ENCODE data around the gene FPGS.
"Not testable (repeated sequence)": the region's sequence is repeated elsewhere in the genome, so short reads cannot be mapped to it uniquely, and the experiment has no call there.

Gene FPGS, protein sequence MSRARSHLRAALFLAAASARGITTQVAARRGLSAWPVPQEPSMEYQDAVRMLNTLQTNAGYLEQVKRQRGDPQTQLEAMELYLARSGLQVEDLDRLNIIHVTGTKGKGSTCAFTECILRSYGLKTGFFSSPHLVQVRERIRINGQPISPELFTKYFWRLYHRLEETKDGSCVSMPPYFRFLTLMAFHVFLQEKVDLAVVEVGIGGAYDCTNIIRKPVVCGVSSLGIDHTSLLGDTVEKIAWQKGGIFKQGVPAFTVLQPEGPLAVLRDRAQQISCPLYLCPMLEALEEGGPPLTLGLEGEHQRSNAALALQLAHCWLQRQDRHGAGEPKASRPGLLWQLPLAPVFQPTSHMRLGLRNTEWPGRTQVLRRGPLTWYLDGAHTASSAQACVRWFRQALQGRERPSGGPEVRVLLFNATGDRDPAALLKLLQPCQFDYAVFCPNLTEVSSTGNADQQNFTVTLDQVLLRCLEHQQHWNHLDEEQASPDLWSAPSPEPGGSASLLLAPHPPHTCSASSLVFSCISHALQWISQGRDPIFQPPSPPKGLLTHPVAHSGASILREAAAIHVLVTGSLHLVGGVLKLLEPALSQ

DNA sequence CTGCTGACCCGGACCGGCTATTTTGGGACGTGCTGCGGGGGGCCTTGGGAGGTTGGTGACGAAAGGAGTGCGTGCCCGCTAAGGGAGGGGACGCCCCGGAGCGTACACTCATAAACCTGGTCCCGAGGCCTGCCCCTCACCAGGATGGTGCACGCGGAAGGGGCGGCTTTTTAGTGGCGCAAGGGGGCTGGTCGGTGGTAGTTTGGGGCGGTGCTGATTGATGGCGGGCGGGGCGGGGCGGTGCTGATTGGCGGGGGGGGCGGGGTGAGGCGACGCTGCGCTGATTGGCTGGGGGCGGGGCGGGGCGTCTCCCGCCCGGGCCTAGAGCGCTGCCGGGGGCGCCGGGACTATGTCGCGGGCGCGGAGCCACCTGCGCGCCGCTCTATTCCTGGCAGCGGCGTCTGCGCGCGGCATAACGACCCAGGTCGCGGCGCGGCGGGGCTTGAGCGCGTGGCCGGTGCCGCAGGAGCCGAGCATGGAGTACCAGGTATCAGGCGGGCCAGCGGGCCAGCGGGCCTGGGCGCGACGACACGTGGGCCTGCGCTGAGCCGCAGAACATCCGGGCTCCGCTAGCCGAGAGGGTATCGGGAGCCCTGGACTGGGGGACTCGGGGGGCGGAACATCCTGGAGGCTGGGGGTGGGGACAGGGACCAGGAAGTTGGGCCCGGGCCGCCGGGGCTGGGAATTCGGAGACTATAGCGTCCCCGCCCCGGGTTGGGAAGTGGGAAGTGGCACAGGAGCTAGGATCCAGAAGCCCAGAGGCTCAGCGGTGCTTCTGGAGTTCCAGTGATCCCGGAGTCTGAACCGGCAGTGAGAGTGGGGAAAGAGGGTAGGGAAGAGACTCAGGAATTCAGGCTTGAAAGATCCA lies at the start of gene FPGS:
Gene FPGS (plus strand): TSS at position 307 of the 868 bp plus-strand sequence. CDS start 43 bp downstream, at position 350.
- DNase-seq = peak; percentile 35

DNA sequence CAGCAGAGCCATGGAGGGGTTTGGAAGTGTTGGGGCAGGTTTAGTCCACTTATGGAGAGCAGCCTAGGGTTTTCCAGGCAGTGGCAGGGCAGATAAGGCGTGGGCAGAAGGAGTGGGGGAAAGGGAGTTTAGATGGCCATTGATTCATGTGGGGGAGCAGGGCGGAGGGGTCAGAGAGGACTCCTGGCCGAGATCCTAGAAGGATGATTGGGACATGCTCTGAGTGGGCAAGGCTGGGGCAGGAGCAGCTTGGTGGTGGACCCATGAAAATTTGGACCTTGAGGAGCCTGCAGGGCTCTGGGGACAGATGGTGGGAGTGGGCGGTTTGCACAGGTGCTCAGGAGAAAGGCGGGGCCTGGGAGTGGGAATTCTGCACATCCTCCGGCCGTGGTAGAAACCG lies 49.5 kb upstream of the FPGS start:
- DNase-seq = no peak

DNA sequence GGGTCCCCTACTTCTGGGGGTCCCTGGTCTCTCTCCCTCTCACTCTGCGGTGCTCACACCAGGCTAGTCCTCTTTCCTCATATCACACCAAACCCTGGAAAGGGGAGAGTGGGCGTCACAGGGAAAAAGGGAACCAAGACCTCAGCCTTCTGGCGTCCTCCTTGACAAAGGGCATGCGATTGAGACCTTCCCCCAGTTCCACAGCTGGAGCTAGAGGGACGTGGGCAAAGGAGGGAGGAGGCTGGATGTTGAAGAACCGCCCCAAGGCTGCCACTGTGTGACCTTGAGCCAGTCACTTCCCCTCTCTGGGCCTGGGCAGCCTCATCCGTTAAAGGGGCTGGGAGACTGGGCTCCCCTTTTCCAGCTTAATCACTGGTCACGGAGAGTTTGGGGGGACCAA lies 49.1 kb upstream of the FPGS start:
- DNase-seq = no peak

DNA sequence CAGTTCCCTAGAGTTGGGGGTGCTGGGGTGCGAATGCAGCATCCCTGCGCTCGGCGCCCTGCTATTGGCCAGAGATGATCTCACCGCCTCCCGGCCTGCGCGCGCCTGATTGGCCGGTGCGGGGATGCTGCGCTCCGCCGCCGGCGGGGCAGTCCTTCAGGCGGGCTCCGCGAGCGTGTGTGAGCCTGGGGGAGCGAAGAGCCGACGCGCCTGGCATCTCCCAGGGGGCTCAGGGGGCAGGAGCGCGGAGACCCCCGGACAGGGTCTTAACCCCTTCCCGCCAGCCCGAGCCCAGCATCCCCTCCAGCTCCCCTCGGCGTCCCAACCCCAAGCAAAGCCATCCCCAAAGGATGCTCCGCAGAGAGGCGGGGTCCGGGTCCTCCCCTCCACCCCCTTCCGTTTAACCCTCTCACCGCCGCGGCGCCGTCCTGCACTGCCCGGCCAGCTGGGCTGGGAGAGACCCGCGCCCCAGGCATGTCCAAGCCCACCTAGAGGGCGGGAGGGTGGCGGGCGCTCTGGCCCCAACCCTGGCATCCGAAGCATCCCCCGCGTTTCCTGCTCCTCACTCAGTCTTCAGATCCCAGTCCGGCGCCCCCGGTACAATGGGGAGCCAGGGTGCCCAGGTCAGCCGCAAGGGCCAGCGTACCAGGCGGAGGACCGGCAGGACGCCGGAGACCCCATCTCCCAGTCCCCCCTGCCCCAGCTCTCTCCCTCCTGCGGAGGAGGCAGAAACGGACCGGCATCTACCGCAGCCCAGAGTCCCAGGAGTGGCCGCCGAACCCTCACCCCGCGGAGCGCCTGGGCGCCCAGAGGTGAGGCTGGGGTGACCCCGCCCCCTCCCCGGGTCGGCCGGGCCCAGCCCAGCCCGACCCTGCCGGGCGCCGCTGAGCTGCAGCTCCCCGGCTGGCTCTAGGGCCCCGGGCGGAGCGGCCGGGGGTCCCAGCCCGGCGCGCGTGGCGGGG lies 48.3 kb upstream of the FPGS start:
- DNase-seq = no peak

DNA sequence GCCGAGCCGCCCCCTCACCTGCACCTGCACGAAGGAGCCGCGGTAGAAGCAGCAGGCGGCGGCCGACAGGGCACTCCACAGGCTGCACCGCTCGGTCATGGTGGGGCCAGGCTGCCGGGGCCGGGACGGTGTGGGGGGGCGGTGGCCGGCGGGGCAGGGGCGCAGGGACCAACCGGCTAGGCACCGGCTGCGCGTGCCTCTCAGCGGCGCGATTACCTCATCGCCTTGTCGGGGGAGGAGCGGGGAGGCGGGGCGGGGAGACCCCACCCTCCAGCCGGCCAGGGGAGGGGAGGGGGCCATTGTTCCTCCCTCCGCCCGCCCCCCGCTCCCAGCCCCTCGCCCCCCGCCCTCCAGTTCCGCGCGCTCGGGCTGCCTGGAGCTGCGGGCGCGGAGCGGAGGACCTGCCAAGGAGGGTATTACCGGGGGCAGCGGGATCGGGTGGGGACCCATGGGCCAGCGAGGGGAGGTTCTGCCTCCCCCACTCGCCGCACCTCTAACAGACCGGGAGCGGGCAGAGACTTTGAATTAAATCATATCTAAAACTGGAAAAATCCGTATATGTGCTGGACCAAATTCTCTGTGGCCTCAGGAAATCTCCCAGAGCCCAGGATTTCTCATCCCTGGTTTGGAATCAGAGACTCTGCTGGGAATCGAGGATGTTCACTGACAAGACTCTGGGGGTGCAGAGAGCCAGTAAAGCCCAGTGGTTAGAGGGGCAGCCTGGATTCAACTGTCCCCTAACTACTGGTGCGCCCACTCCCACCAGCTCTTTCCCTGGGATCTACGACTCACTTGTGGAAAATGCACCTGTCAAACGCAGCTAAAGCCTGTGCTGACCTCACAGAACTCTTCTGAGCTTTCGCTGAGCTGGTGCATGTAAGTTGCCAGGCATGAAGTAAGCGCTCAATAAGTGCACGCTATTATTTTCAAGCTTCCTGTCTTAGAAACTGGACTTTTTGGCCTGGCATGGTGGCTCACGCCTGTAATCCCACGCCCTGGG lies 47.3 kb upstream of the FPGS start:
- DNase-seq = no peak

DNA sequence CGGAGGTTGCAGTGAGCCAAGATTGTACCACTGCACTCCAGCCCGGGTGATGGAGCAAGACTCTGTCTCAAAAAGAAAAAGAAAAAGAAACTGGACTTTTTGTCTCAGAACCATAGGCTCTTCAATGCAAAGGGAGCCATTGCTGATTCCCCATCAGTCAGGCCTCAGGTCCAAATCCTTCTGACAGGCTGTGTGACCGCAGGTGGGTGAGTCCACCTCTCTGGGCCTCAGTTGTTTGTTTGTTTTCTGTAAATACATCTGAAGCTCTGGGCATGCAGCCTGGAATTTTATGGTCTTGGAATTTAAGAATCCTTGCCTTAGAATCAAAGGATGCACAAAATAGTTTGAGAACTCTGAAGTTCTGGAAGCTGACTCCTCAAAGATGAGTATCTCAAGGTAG lies 46.4 kb upstream of the FPGS start:
- no peak for DNase-seq

DNA sequence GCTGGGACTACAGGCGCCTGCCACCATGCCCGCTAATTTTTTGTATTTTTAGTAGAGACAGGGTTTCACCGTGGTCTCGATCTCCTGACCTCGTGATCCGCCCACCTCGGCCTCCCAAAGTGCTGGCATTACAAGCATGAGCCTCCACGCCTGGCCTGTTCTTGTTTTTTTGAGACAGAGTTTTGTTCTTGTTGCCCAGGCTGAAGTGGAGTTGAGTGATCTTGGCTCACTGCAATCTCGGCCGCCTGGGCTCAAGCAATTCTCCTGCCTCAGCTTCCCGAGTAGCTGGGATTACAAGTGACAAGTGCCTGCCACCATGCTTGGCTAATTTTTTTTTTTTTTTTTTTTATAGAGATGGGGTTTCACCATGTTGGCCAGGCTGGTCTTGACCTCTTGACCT lies 45.9 kb upstream of the FPGS start:
- not testable (repeated sequence) for DNase-seq

DNA sequence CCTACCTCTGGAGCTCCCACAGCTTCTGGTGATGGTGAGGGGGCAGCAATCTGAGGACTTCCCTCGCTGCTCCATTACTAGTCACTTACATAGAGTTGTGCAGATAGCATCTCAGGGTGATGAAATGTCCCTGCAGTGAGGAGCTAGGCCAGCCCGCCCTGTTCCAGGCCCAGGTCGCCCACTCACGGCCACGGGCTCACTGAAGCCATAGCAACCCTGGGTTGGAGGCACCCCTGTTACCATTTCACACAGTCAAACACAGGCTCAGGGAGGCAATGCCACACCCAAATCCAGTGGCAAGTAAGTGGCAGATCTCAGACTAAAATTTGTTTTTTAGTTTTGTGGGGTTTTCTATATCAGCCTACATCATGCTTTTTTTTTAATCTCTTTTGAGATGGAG lies 43.8 kb upstream of the FPGS start:
- DNase-seq = no peak

DNA sequence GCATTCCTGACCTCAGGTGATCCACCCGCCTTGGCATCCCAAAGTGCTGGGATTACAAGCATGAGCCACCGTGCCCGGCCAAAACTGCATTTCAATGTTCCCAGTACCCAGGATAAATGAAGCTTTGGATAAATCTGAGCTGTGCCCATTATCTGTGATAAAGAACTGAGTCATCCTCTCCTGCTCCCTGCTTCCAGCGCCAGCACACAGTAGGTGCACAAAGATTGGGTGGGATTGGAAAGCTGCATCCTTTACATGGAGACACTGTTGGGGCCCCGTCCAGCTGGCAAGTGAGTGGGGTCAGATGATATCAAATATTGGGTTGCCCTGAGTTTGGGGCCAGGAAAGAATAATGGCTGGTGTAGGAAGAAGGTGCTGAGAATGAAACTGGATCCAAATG lies 41.6 kb upstream of the FPGS start:
- DNase-seq = no peak

DNA sequence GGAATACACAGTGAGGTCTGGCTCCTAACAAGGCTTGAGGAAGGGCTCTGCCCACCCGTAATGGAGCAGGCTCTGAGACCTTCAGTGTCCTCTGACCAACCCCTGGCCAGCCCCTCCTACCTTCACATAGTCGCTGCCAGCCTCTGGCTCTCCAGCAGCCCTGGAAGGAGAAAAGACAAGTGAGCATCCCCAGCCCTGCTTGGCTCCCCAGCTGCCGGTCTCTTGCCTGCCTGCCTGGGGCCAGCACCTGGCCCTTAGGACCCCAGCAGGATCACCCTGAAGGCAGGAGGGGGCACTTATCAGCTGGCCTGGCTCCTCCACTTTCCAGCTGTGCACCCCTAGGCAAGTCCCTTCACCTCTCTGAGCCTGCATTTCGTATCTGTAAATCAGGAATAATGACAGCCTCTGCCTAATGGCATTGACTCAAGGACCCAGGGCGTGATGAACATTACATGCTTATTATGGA lies 41.2 kb upstream of the FPGS start:
- DNase-seq = no peak

DNA sequence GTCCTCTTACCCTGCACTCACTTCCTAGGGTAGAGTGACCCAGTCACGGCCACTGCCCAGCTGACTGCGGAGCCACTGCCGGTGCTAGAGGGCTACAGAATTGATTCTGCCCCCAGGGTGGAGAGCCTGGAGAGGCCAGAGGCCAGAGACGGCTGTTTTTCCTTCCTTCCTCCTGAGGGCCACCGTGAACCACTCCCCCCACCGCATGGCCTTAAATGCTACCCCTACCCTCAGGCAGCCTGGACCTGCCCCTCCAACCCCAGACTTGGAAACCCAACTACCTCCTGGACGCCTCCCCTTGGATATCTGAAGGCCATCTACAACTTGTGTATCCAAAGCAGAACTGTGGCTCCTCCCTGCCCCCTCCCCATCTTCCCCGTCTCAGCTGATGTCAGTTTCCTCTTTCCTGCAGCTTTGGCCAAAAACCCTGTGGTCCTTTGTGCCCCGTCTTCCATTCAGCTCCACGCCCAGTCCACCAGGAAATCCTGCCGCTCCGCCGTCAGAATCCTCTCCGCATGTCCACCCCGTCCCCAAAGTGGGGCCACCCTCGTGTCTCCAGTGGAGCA lies 40.5 kb upstream of the FPGS start:
- no peak for DNase-seq

DNA sequence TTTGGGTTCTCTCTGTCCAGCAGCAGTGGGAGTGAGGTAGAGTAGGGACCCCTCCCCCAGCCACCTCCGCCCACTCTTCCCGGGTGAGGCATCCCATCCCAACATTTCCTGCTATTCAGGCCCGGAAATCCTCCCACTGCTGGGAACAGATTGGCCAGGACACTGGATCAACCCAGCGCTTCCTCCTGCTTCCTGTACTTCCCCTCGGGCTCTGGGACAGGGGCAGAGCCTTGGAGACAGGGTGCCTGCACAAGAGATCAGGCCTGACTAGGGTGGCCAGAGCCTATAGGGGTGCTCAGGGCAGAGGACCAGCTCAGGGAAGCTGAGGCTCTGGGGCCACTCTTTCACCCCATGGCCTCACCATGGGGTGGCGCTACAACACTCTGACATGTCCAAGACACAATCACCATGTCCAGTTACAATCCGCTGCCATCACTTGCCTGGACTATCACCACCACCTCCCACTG lies 38.7 kb upstream of the FPGS start:
- DNase-seq = no peak

DNA sequence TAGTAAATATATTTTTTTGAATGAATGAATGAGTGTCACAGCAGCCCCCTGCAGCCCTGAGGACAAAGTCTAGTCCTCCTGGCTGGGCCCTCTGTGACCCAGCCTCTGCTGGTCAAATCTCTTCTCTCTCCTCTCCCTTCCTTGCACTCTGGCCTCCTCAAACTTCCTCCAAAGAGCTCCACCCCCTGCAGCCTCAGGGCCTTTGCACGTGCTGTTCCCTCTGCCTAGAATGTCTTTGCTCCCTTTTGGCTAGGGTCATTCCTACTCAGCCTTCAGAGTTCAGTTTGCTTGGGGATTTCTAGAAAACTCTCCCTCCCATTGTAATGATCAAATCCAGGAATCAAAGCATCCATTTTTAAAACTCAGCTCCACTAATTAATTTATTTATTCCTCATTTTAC lies 37.3 kb upstream of the FPGS start:
- no peak for DNase-seq

DNA sequence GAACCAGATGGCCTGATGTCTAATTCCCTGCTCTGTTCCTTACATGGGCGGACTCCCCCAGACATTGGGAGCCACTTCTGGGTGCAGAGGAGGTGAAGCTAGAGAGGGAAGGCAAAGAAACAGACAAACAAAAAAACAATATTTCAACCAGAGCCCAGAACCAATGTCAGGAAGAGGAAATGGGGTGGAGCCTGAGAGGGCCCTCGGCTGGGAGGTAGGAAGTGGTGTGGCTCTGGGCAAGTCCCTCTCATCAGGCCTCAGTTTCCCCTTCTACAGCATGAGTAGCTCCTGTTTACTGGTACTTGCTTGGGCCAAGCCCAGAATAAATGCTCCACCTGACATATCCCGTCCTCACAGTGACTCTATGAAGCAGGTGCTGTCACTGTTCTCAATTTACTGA lies 35.3 kb upstream of the FPGS start:
- no peak for DNase-seq

DNA sequence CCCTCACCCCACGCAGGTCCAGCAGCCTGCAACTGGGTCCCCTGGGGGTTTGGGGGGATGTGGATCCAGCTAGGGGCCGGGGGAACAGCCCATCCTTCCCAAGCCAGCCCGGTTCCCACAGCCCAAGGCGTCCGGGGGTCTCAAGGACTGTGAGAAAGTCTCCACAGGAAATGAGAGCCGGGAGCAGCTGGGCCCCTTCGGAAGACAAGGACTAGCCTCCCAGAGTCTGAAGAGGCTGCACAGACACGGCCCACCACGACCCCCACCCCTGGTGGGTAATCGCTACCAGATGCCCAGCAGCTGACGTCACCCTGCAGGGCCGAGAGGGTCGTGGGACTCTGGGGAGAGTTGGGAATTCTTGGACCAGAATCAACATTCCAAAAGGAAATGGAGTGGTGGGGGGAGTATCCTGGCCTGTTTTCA lies 34.8 kb upstream of the FPGS start:
- DNase-seq = no peak

DNA sequence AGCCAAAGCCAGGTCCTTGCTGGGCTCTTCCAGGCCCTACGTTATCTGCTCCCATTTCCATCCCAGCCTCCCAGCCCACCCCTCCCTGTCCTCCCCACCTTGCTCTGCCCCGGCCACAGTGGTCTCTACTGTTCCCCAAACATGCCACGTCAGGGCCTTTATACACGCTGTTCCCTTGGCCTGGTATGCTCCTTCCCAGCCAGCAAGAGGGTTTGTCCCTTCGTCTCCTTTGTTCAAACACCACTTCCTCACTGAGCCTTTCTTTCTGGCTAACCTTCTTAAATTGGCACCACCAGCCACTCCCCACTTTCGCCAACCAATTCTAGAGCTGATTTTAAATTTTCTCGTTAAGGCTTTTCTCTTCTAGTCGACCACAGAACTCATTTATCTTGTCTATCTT lies 34.0 kb upstream of the FPGS start:
- no peak for DNase-seq

DNA sequence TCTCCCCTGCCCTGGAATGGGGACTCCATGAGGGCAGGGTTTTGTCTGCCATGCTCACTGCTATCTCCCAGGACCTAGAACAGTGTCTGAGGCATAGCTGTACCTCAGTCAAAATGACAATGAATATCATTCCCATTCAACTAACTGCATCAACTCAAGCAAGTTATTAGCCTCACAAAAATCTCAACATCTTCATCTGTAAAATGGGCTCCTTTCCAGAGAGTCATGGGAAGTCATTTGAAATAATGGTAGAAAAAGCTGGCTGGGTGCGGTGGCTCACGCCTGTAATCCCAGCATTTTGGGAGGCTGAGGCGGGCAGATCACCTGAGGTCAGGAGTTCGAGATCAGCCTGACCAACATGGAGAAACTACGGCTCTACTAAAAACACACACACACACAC lies 33.6 kb upstream of the FPGS start:
- no peak for DNase-seq

DNA sequence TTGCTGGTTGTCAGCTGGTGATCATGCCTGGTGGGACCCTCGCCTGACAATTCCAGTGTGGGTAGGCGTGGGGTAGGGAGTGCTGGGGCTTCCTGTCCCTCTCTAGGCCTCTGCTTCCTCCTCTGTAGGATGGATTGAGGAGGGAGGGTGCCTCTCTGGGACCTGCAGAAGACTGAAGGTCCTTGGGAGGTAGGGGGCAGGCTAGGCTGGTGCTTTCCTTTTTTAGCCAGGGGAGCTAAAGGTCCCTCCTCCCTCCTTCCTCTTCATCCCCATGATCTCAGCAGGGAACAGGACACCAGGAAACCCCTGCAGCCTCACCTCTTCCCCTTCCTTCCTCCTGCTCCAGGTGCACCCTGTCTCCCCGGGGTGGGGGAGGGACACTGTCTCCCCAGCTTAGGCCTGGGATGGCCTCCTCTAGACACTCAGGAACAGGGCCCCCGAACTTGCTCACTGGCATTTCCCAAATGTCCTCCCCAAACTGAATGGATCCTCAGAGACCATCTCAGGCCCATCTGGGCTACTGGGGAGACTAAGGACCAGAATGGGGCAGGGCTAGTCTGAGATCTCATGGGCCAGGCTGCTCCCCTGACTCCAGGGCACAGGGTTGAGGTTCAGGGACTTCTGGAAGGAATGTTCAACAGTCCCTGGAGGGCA lies 32.6 kb upstream of the FPGS start:
- no peak for DNase-seq

DNA sequence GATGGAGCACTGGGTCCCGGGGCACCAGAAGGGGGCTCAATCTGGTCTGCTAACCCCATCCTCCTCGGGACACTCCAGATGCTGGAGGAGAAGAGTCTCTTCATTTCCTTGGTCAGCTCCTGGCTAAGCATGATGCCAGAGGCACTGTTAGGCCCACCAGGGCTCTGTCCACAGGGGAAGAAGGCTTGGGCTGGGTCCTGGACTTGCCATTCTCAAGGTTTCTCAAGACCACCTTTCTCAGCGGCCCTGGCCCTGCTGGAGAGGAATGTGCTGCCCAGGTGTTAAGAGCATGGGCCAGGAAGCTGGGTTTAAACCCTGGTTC lies 32.1 kb upstream of the FPGS start:
- DNase-seq = no peak

DNA sequence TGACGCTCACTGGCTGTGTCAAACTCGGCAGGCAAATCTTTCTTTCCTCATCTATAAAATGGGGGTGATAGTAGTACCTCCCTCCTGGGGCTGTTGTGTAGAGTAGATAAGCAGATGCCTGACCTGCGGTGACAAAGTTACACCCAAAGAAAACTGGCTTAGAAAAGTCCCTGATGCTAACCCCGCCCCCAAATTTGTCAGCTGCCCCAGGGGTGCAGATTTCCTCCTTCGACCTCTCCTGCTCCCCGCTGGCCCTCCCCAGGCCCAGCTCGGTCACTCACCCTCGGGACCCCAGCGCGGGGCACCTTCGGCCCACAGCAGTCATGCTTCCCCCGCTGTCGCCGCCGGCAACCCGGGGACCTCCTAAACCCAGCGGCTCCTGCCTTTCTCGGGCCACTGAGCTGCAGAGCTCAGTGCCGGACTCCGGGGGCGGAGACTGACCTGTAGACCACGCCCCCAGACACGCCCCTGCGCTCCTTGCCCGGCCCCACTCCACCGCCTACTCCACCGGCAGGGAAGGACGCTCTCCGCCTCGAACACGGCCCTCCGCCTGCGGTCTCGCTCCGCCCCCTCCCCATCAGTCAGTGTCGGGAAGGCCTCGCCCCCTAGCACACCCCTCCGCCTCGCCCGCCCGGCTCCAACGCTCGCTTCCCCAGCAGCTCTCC lies 31.6 kb upstream of the FPGS start:
- peak; percentile 86 for DNase-seq

All from NCI-H524 treated with DMSO at 0.1 percent for 48 hours (cell line).